Measurements from ENCODE around the gene PDLIM4. TPM values are rescaled to one million over a fixed set of nuclear protein-coding genes. Genes with fewer than 3 reads are reported as not detected.
A peak's percentile ranks its signal among the peaks of the same experiment; 100 is the strongest.

PDLIM4 gene
- total RNA-seq: 10 to 100 TPM in 1 of 3 donors, 1 to 10 TPM in 2; 5.1 to 59.0 (median 5.6) TPM
- long read RNA-seq, donor 1, transcript PDLIM4-201 (7 exons, 2,282 nt): major isoform, 90 of 109 reads
- long read RNA-seq, donor 1, partial matches to known transcripts: 8 of 109 reads
- long read RNA-seq, donor 1, other reads (novel, unspliced or antisense): 10 of 109 reads
- long read RNA-seq, donor 2, transcript PDLIM4-201 (7 exons, 2,282 nt): major isoform, 10 of 10 reads
- long read RNA-seq, donor 2, partial matches to known transcripts: 0 of 10 reads
- long read RNA-seq, donor 2, other reads (novel, unspliced or antisense): 0 of 10 reads

- peak in 1 of 3 donors; percentile 17 for DNase-seq
- ATAC-seq: peak; percentile 5
- intact Hi-C loops (cut with DNase I, micrococcal nuclease): no loop called here
- Histone ChIP-seq H3K9me3 (no peaks in the 10 kb centered on the region), H3K4me3 (peak within 1 kb of the TSS; percentile 9), H3K36me3 (ENCODE audit: low read depth) (no peaks in the 10 kb centered on the region), H3K4me1 (ENCODE audit: low read depth) (peaks cover 3% of the 10 kb centered on the region)
- TF ChIP-seq, protein P1, sequence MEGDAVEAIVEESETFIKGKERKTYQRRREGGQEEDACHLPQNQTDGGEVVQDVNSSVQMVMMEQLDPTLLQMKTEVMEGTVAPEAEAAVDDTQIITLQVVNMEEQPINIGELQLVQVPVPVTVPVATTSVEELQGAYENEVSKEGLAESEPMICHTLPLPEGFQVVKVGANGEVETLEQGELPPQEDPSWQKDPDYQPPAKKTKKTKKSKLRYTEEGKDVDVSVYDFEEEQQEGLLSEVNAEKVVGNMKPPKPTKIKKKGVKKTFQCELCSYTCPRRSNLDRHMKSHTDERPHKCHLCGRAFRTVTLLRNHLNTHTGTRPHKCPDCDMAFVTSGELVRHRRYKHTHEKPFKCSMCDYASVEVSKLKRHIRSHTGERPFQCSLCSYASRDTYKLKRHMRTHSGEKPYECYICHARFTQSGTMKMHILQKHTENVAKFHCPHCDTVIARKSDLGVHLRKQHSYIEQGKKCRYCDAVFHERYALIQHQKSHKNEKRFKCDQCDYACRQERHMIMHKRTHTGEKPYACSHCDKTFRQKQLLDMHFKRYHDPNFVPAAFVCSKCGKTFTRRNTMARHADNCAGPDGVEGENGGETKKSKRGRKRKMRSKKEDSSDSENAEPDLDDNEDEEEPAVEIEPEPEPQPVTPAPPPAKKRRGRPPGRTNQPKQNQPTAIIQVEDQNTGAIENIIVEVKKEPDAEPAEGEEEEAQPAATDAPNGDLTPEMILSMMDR (IDR thresholded peaks at IDR 0.05): no peak
These were observed at the start of gene PDLIM4 for GRCh38 chr5:132257131-132258101. PDLIM4 (plus strand) TSS chr5:132257696; CDS start chr5:132257735, 39 bp downstream.

GRCh38 chr5:132207778-132208177, 49.7 kb upstream of the PDLIM4 start:
- intact Hi-C loops (cut with DNase I, micrococcal nuclease): no loop called here
- Histone ChIP-seq H3K9me3 (no peaks in the 10 kb centered on the region), H3K4me3 (no peak overlapping the region), H3K4me1 (ENCODE audit: low read depth) (no peaks in the 10 kb centered on the region), H3K36me3 (ENCODE audit: low read depth) (no peaks in the 10 kb centered on the region)
- no peak for DNase-seq
- no peak for ATAC-seq
- TF ChIP-seq, protein P1 (IDR thresholded peaks at IDR 0.05): no peak

DNA sequence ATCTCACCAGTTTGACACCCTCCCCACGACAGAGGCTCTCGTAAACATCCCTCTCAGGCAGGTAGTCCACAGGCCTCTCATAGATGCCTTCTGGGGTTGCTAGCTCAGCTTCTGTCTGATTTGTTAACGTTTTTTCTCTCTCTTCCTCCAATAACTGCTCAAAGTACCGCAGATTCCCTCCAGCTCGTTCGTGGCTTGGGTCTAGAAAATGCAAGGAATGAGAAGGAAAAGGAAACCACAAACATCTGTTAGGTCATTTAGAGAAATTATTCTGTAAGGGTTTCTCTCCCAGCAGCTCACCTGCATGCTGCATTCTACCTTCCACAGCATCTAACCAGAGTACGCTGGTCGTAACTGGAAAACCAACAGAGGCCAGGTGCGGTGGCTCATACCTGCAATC, 48.4 kb upstream of the PDLIM4 start:
- Histone ChIP-seq H3K9me3 (no peaks in the 10 kb centered on the region), H3K4me1 (ENCODE audit: low read depth) (no peaks in the 10 kb centered on the region), H3K4me3 (no peak overlapping the region), H3K36me3 (ENCODE audit: low read depth) (no peaks in the 10 kb centered on the region)
- no peak for DNase-seq
- TF ChIP-seq, protein P1 (IDR thresholded peaks at IDR 0.05): no peak
- ATAC-seq: no peak
- intact Hi-C loops (cut with DNase I, micrococcal nuclease): no loop called here

GRCh38 chr5:132209901-132210545, 47.5 kb upstream of the PDLIM4 start:
- intact Hi-C loops (cut with DNase I, micrococcal nuclease): no loop called here
- no peaks in the 10 kb centered on the region for H3K36me3 ChIP-seq (ENCODE audit: low read depth)
- TF ChIP-seq, protein P1 (IDR thresholded peaks at IDR 0.05): no peak

DNA sequence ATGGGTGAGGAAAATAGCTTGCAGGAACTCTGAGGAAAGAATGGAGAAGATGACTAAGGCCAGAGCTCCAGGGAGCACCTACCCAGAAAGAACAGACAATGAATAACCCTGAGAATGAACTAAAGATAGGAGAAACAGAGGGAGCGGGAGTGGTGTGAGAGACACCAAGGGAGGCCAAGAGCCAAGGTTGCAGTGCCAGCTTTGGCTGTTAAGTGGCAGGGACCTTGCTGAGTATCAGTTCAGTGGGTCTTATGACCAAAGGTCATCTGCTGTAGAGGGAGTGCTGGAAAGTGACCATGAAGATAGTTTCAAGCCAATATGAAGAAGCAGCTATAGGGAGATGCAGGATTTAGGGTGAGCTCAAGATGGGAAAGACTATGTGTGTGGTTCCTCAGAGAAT, 46.6 kb upstream of the PDLIM4 start:
- DNase-seq: no peak
- H3K4me3 ChIP-seq: no peak overlapping the region
- no peak for ATAC-seq
- no peaks in the 10 kb centered on the region for H3K4me1 ChIP-seq (ENCODE audit: low read depth)
- no peaks in the 10 kb centered on the region for H3K9me3 ChIP-seq
- TF ChIP-seq, protein P1 (IDR thresholded peaks at IDR 0.05): no peak
- no peaks in the 10 kb centered on the region for H3K36me3 ChIP-seq (ENCODE audit: low read depth)
- intact Hi-C loops (cut with DNase I, micrococcal nuclease): no loop called here

More at GRCh38 chr5:132209901-132210545, 47.5 kb upstream of the PDLIM4 start:
- Histone ChIP-seq H3K9me3 (no peaks in the 10 kb centered on the region), H3K4me3 (no peak overlapping the region), H3K4me1 (ENCODE audit: low read depth) (no peaks in the 10 kb centered on the region)
- no peak for ATAC-seq
- no peak for DNase-seq

All from mucosa of descending colon (tissue), 3 donors.